ENCODE results near the gene PTPRM. TPM values are rescaled to one million over a fixed set of nuclear protein-coding genes. Genes with fewer than 3 reads are reported as not detected.
A peak's percentile ranks its signal among the peaks of the same experiment; 100 is the strongest.

Gene PTPRM
- total and polyA plus RNA-seq, 2 donors (not counting 3 experiments of a cell fraction or from before 2014, with no cell fraction given), result 37.4 to 43.7 TPM

GRCh38 chr18:7626922-7627440 is 59.9 kb downstream of the PTPRM start:
- Histone ChIP-seq H3K4me1 (ENCODE audit: control insufficient read depth, extremely low read depth, insufficient read depth, low read length) (peaks cover 13% of the 10 kb centered on the region), H3K27me3 (ENCODE audit: control insufficient read depth in 2 of 2, insufficient read depth in 2 of 2, low read length in 2 of 2) (no peaks in the 10 kb centered on the region), H3K9me1 (replicated peaks; ENCODE audit: control insufficient read depth, extremely low read depth, insufficient read depth, low read length) (no peaks in the 10 kb centered on the region), H3K4me3 (replicated peaks in 1 of 3; ENCODE audit: insufficient read depth in 1 of 3, low read depth in 1 of 3, low read length in 3 of 3) (no peak overlapping the region), H3K79me2 (ENCODE audit: control insufficient read depth, insufficient read depth, low read length) (no peaks in the 10 kb centered on the region), H3K27ac (ENCODE audit: insufficient read depth, low read depth, low read length) (no peak overlapping the region), H4K20me1 (replicated peaks; ENCODE audit: control insufficient read depth, extremely low read depth, insufficient read depth, low read length) (no peaks in the 10 kb centered on the region), H3K9me3 (replicated peaks; ENCODE audit: control insufficient read depth, insufficient read depth, low read length) (no peaks in the 10 kb centered on the region), H2AFZ (ENCODE audit: low read depth, low read length) (no peak overlapping the region), H3K4me2 (ENCODE audit: insufficient read depth, low read length) (peak overlapping the region; percentile 5), H3K36me3 (ENCODE audit: control insufficient read depth in 2 of 2, extremely low read depth in 1 of 2, insufficient read depth in 2 of 2, low read length in 2 of 2) (no peaks in the 10 kb centered on the region), H3K9ac (replicated peaks; ENCODE audit: extremely low read depth, insufficient read depth, low read length) (no peak overlapping the region)
- dilution Hi-C loops (cut with MboI; ENCODE audit: extremely low pct_ligation_motif_present, low sequenced_read_pairs), result no loop called here
- intact Hi-C loops (cut with micrococcal nuclease), result loop anchor here (1.0 kb wide), 1 partner anchor 354 kb away; no protein-coding TSS in a partner anchor
- no peak for TF ChIP-seq POLR2AphosphoS5 (IDR thresholded peaks at IDR 0.05; ENCODE audit: insufficient read depth, low read depth, low read length)
- TF ChIP-seq, protein P1, sequence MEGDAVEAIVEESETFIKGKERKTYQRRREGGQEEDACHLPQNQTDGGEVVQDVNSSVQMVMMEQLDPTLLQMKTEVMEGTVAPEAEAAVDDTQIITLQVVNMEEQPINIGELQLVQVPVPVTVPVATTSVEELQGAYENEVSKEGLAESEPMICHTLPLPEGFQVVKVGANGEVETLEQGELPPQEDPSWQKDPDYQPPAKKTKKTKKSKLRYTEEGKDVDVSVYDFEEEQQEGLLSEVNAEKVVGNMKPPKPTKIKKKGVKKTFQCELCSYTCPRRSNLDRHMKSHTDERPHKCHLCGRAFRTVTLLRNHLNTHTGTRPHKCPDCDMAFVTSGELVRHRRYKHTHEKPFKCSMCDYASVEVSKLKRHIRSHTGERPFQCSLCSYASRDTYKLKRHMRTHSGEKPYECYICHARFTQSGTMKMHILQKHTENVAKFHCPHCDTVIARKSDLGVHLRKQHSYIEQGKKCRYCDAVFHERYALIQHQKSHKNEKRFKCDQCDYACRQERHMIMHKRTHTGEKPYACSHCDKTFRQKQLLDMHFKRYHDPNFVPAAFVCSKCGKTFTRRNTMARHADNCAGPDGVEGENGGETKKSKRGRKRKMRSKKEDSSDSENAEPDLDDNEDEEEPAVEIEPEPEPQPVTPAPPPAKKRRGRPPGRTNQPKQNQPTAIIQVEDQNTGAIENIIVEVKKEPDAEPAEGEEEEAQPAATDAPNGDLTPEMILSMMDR (IDR thresholded peaks at IDR 0.05; ENCODE audit: extremely low read depth in 1 of 2, insufficient read depth in 1 of 2, low read depth in 1 of 2, low read length in 2 of 2), result peak in 1 of 2 donors; percentile 4
- TF ChIP-seq POLR2A (IDR thresholded peaks at IDR 0.05; ENCODE audit: low read depth, low read length), result no peak
- TF ChIP-seq FOS (IDR thresholded peaks at IDR 0.05; ENCODE audit: borderline replicate concordance, insufficient read depth, low read length), result peak; percentile 78
- TF ChIP-seq GATA2 (IDR thresholded peaks at IDR 0.05; ENCODE audit: insufficient read depth, insufficient read length, low read depth, low read length), result peak; percentile 53
- peak; percentile 8 for TF ChIP-seq JUN (IDR thresholded peaks at IDR 0.05; ENCODE audit: borderline replicate concordance, insufficient read depth, insufficient read length, low read depth)
- CTCF ChIA-PET, result interaction anchor here (1.0 to 2.2 kb wide), 2 partner anchors 28 to 355 kb away, joined by 3 to 8 read pairs; no protein-coding TSS in a partner anchor
- BruUV-seq (replicated peaks), result no TSS peak
- POLR2A ChIA-PET, result no interaction called here
- DNase-seq (ENCODE audit: low read depth, low spot score), result peak; percentile 46
- peak; percentile 64 for FAIRE-seq

All from endothelial cell of umbilical vein (primary cell).